Neutrophil (primary cell): ENCODE data around the gene PPP1CB.

Experiments used
- H3K27ac ChIP-seq: fragments of 200-600 bp; sonication (generic); 2 replicates; pipeline ENCODE4 v1.5.1; 2016; ENCODE audit warnings: mild to moderate bottlenecking, moderate library complexity
- H3K27me3 ChIP-seq: fragments of 200-600 bp; sonication (generic); 2 replicates; pipeline ENCODE4 v1.6.0; 2016; ENCODE audit warnings: mild to moderate bottlenecking
- H3K36me3 ChIP-seq: fragments of 200-600 bp; sonication (generic); 2 replicates; pipeline ENCODE4 v1.5.1; 2017
- H3K4me1 ChIP-seq, 2 experiments: fragments of 200-600 bp in 1 of 2; sonication (generic) in 1 of 2; 1 replicate in 1 of 2; 2 replicates in 1 of 2; pipeline versions ENCODE4 v1.5.1 to v1.6.1; 2013 to 2016; ENCODE audit warnings: low read depth in 1 of 2, low read length in 1 of 2, mild to moderate bottlenecking in 1 of 2, moderate library complexity in 1 of 2; ENCODE audit not compliant: control insufficient read depth in 1 of 2, insufficient read depth in 1 of 2
- H3K4me3 ChIP-seq, 2 experiments: fragments of 200-600 bp in 1 of 2; sonication (generic) in 1 of 2; 1 replicate in 1 of 2; 2 replicates in 1 of 2; pipeline ENCODE4 v1.5.1; 2013 to 2016; ENCODE audit warnings: low read depth in 1 of 2, low read length in 1 of 2, mild to moderate bottlenecking in 1 of 2, moderate library complexity in 1 of 2
- H3K9me3 ChIP-seq: fragments of 200-600 bp; sonication (generic); 2 replicates; pipeline ENCODE4 v1.5.1; 2016
- TF ChIP-seq, protein P1 (sequence below): fragments of 200-600 bp; sonication (generic); IDR thresholded peaks from 2 replicates; pipeline ENCODE4 v1.5.1; 2016; ENCODE audit warnings: antibody characterized with exemption

PPP1CB gene

GRCh38 chr2:28717339-28717758 lies 34.3 kb upstream of the PPP1CB start:
- no peaks in the 10 kb centered on the region for H3K36me3 ChIP-seq
- H3K27me3 ChIP-seq, result no peaks in the 10 kb centered on the region
- H3K4me1 ChIP-seq, result peaks cover 28 to 44% of the 10 kb centered on the region in 2 experiments
- H3K9me3 ChIP-seq, result no peaks in the 10 kb centered on the region
- peak overlapping the region; percentile 95 for H3K27ac ChIP-seq
- TF ChIP-seq, protein P1, sequence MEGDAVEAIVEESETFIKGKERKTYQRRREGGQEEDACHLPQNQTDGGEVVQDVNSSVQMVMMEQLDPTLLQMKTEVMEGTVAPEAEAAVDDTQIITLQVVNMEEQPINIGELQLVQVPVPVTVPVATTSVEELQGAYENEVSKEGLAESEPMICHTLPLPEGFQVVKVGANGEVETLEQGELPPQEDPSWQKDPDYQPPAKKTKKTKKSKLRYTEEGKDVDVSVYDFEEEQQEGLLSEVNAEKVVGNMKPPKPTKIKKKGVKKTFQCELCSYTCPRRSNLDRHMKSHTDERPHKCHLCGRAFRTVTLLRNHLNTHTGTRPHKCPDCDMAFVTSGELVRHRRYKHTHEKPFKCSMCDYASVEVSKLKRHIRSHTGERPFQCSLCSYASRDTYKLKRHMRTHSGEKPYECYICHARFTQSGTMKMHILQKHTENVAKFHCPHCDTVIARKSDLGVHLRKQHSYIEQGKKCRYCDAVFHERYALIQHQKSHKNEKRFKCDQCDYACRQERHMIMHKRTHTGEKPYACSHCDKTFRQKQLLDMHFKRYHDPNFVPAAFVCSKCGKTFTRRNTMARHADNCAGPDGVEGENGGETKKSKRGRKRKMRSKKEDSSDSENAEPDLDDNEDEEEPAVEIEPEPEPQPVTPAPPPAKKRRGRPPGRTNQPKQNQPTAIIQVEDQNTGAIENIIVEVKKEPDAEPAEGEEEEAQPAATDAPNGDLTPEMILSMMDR, result no peak
- peak overlapping the region; percentile 30 to 38 for H3K4me3 ChIP-seq

GRCh38 chr2:28720345-28720744 lies 31.3 kb upstream of the PPP1CB start:
- TF ChIP-seq, protein P1, result no peak
- H3K4me1 ChIP-seq, result peaks cover 27% of the 10 kb centered on the region in 2 experiments
- no peak overlapping the region for H3K27ac ChIP-seq
- no peaks in the 10 kb centered on the region for H3K9me3 ChIP-seq
- no peaks in the 10 kb centered on the region for H3K36me3 ChIP-seq
- no peak overlapping the region for H3K4me3 ChIP-seq
- H3K27me3 ChIP-seq, result no peaks in the 10 kb centered on the region

DNA sequence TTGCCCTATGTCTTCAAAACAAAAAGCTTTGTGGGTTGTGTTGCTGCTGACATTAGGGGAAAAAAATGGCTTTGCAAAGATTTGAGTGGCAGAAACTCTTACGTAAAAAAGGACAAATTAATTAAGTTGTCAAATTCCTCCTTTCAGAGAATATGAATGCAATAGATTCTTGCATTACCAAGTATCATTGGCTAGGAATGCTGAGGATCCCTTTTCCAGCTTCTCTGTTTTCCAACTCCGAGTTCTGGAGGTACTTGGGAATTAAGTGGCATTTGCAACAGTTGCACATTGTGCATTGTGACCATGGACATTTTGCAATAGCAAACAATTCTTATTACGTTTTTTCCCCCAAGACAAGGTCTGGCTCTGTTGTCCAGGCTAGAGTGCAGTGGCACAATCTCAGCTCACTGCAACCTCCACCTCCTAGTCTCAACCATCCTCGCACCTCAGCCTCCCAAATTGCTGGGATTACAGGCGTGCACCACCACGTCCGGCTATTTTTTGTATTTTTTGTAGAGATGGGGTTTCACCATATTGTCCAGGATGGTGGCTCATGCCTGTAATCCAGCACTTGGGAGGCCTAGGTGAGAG lies 29.9 kb upstream of the PPP1CB start:
- Histone ChIP-seq H3K4me1 (peaks cover 13 to 14% of the 10 kb centered on the region in 2 experiments), H3K9me3 (no peaks in the 10 kb centered on the region), H3K36me3 (no peaks in the 10 kb centered on the region), H3K4me3 (no peak overlapping the region), H3K27me3 (no peaks in the 10 kb centered on the region), H3K27ac (no peak overlapping the region)
- TF ChIP-seq, protein P1, result no peak

- TF ChIP-seq, protein P1, result no peak
- no peak overlapping the region for H3K27ac ChIP-seq
- no peaks in the 10 kb centered on the region for H3K36me3 ChIP-seq
- H3K9me3 ChIP-seq, result no peaks in the 10 kb centered on the region
- no peaks in the 10 kb centered on the region for H3K4me1 ChIP-seq
- no peak overlapping the region for H3K4me3 ChIP-seq
- H3K27me3 ChIP-seq, result no peaks in the 10 kb centered on the region
Measured at GRCh38 chr2:28725021-28725711, 26.5 kb upstream of the PPP1CB start.

DNA sequence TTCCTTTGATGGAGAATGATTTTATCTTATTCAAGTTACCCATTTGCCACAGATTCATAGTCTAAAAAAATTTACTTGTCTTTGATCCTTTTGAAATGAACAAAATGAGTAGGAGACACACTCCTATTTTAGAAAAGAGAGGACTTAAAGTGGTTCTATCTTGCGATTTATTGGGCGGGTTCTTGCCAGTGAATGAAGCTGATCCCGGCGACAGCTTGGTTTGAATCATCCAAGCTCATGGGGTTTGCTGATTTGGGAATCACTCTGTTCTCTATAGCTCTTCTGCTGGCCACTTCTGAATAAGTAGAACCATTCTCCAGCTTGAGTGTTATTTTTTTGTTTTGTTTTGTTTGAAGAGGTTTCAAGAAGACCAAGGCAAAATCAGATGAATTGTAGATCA lies 25.5 kb upstream of the PPP1CB start:
- H3K9me3 ChIP-seq, result no peaks in the 10 kb centered on the region
- H3K27me3 ChIP-seq, result no peaks in the 10 kb centered on the region
- TF ChIP-seq, protein P1, result no peak
- no peaks in the 10 kb centered on the region for H3K36me3 ChIP-seq
- H3K4me3 ChIP-seq, result no peak overlapping the region
- no peaks in the 10 kb centered on the region for H3K4me1 ChIP-seq
- H3K27ac ChIP-seq, result no peak overlapping the region
